CD4-positive, alpha-beta T cell (primary cell): ENCODE data around the gene C19orf73. TPM values are rescaled to one million over a fixed set of nuclear protein-coding genes. Genes with fewer than 3 reads are reported as not detected.

ENCODE experiments used
- ATAC-seq: fragments of 200-7000 bp; cut with Tn5 transposase; one replicate; pipeline ENCODE4 v1.10.0; 2022; ENCODE audit warnings: mild to moderate bottlenecking; ENCODE audit not compliant: poor library complexity
- CTCF ChIA-PET: fragments of 350-600 bp; sonication (Branson Sonifier 250); formaldehyde crosslinking; loops from one replicate; lab custom pipeline; 2021; ENCODE audit warnings: antibody characterized with exemption, inconsistent platforms; lab: Charles Lee
- POLR2A ChIA-PET: fragments of 350-600 bp; sonication (Branson Sonifier 250); formaldehyde crosslinking; loops from one replicate; lab custom pipeline; 2021; ENCODE audit warnings: antibody characterized with exemption, inconsistent platforms; lab: Charles Lee
- DNase-seq, 14 experiments: peaks; one replicate each; pipeline ENCODE4 v3.0.0-alpha.2; 2013 to 2020; ENCODE audit warnings: mixed read lengths in 2 of 14
- H3K27ac ChIP-seq, 2 donors: one replicate each; pipeline versions ENCODE4 v1.5.1 to v1.7.0; 2013; ENCODE audit warnings: low read length in 2 of 2, low read depth in 1 of 2, mild to moderate bottlenecking in 1 of 2
- H3K27me3 ChIP-seq, 2 experiments: 1 replicate in 1 of 2; 2 replicates in 1 of 2; pipeline versions ENCODE4 v1.6.1 to v1.7.0; 2013; ENCODE audit warnings: low read length in 2 of 2, control low read depth in 1 of 2, mild to moderate bottlenecking in 1 of 2, moderate library complexity in 1 of 2; ENCODE audit not compliant: insufficient read depth in 2 of 2, control insufficient read depth in 1 of 2
- H3K36me3 ChIP-seq: one replicate; pipeline ENCODE4 v1.6.1; 2013; ENCODE audit warnings: low read length, control low read depth; ENCODE audit not compliant: insufficient read depth
- H3K4me1 ChIP-seq: one replicate; pipeline ENCODE4 v1.6.1; 2013; ENCODE audit warnings: low read length, control low read depth; ENCODE audit not compliant: insufficient read depth
- H3K4me3 ChIP-seq: one replicate; pipeline ENCODE4 v1.5.1; 2013; ENCODE audit warnings: mild to moderate bottlenecking, low read length, moderate library complexity
- H3K9me3 ChIP-seq, 2 experiments: 1 replicate in 1 of 2; 2 replicates in 1 of 2; pipeline versions ENCODE4 v1.6.1 to v1.7.0; 2013; ENCODE audit warnings: low read length in 2 of 2, mild to moderate bottlenecking in 2 of 2, control low read depth in 1 of 2, moderate library complexity in 1 of 2; ENCODE audit not compliant: control insufficient read depth in 1 of 2, insufficient read depth in 1 of 2
- H3K27ac Mint-ChIP-seq: one replicate; pipeline ENCODE4 v1.8.0; 2020; ENCODE audit warnings: mixed read lengths
- H3K27me3 Mint-ChIP-seq: one replicate; pipeline ENCODE4 v1.8.0; 2021; ENCODE audit warnings: mixed read lengths
- H3K36me3 Mint-ChIP-seq: one replicate; pipeline ENCODE4 v1.8.0; 2021; ENCODE audit warnings: low read depth, mixed read lengths
- H3K4me1 Mint-ChIP-seq: one replicate; pipeline ENCODE4 v1.8.0; 2021; ENCODE audit warnings: low read depth, mixed read lengths
- H3K4me3 Mint-ChIP-seq: one replicate; pipeline ENCODE4 v1.8.0; 2020; ENCODE audit warnings: mild to moderate bottlenecking, mixed read lengths
- H3K9me3 Mint-ChIP-seq: one replicate; pipeline ENCODE4 v1.8.0; 2020; ENCODE audit warnings: mixed read lengths
- intact Hi-C, 2 experiments: fragments of 100-400 bp; cut with DNase I in 1 of 2; cut with micrococcal nuclease in 1 of 2; formaldehyde crosslinking; loops; one replicate each; pipeline versions ENCODE4 v1.15.1 to v1.9.0; 2023 to 2025; cut with DNase I, micrococcal nuclease
- total RNA-seq, 174 experiments: library from RNA in 2 of 174; stranded (reverse) in 2 of 174; gene quantifications; one replicate each; pipeline ENCODE4 v1.2.3 and lab custom pipeline; 2021 to 2026
- TF ChIP-seq, protein P1 (sequence below): fragments of 200-600 bp; IDR thresholded peaks from one replicate; pipeline ENCODE4 v1.8.0; 2022; ENCODE audit warnings: antibody characterized with exemption, mild to moderate bottlenecking

C19orf73 gene
- total RNA-seq, 2 experiments from 2014 or later = 1.5 to 2.3 TPM

GRCh38 chr19:49085868-49086232 lies 33.1 kb downstream of the C19orf73 start:
- DNase-seq (no peak), ATAC-seq (no peak)
- ChIA-PET CTCF (interaction anchor here (1.5 to 4.5 kb wide), 2 partner anchors 12 to 29 kb away, joined by 6 to 24 read pairs; partner anchors contain the start of gene LIN7B), POLR2A (no interaction called here)
- Histone ChIP-seq H3K4me3 (peak overlapping the region; percentile 94), H3K4me1 (peaks cover 47% of the 10 kb centered on the region), H3K9me3 (no peaks in the 10 kb centered on the region), H3K36me3 (peaks cover 25% of the 10 kb centered on the region), H3K27me3 (no peaks in the 10 kb centered on the region), H3K27ac (peak overlapping the region; percentile 68 to 75)
- Mint-ChIP-seq H3K36me3 (peaks cover 49% of the 10 kb centered on the region), H3K27me3 (peaks cover 3% of the 10 kb centered on the region), H3K4me1 (peaks cover 37% of the 10 kb centered on the region), H3K4me3 (peak overlapping the region; percentile 86), H3K9me3 (no peaks in the 10 kb centered on the region), H3K27ac (peak overlapping the region; percentile 87)
- intact Hi-C loops = loop anchor here in 1 of 2 experiments (10.0 kb wide), 2 partner anchors 399 to 1719 kb away; partner anchors contain the start of gene RPL13A
- TF ChIP-seq, protein P1, sequence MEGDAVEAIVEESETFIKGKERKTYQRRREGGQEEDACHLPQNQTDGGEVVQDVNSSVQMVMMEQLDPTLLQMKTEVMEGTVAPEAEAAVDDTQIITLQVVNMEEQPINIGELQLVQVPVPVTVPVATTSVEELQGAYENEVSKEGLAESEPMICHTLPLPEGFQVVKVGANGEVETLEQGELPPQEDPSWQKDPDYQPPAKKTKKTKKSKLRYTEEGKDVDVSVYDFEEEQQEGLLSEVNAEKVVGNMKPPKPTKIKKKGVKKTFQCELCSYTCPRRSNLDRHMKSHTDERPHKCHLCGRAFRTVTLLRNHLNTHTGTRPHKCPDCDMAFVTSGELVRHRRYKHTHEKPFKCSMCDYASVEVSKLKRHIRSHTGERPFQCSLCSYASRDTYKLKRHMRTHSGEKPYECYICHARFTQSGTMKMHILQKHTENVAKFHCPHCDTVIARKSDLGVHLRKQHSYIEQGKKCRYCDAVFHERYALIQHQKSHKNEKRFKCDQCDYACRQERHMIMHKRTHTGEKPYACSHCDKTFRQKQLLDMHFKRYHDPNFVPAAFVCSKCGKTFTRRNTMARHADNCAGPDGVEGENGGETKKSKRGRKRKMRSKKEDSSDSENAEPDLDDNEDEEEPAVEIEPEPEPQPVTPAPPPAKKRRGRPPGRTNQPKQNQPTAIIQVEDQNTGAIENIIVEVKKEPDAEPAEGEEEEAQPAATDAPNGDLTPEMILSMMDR = no peak

DNA sequence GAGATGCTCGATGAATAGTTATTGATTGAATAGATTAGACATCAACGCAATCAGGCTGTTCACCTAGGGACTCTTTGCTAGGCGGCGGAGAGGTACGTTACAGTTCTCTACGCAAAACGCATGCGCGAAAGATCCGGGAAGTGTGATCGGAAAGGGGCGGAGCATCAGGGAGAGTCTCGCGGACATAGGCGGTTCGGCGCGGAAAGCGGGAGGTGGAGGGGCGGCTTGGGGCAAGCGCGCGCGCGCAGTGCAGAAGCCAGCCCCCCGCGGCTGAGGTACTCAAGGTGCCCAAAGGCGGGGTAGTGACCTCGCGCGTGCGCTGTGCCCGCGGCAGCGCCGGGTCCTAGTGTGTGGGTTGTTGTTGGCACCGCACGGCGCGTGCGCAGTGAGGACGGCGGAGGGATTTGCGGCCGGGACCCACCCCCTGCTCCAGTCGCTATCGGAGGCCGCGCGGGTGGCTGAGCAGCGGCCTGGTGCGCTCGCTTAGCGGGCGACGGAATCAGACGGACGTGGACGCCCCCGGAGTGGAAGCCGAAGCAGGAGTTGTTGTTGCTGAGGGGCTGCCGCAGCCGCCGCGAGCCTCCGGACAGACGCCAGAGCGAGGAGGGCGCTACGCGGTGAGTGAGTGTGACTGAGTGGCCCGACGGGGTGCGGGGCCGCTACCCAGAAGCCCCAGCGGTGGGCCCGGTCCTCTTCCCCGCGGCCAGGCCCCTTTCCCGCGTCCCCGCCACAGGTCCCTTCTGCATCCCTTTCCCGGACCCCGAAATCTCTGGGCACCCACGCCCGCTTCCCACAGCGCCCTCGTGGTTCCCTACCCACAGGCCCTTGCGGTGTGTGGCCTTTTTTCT lies 33.7 kb downstream of the C19orf73 start, which contains the start of gene SNRNP70:
Gene SNRNP70, plus strand, starts transcription at position 432 of the 848 bp plus-strand sequence. CDS start 964 bp downstream, outside the sequence.
- H3K9me3 Mint-ChIP-seq = no peaks in the 10 kb centered on the region
- TF ChIP-seq, protein P1 = no peak
- H3K27ac Mint-ChIP-seq = peak within 1 kb of the TSS; percentile 87
- H3K36me3 Mint-ChIP-seq = peaks cover 43% of the 10 kb centered on the region
- Histone ChIP-seq H3K27ac (peak within 1 kb of the TSS; percentile 68 to 75), H3K4me1 (peaks cover 45% of the 10 kb centered on the region), H3K9me3 (no peaks in the 10 kb centered on the region), H3K27me3 (no peaks in the 10 kb centered on the region), H3K36me3 (peaks cover 19% of the 10 kb centered on the region), H3K4me3 (peak within 1 kb of the TSS; percentile 94)
- peaks cover 36% of the 10 kb centered on the region for H3K4me1 Mint-ChIP-seq
- CTCF ChIA-PET = interaction anchor here (4.5 kb wide), 1 partner anchor 13 kb away, joined by 24 read pairs; no protein-coding TSS in a partner anchor
- peaks cover 5% of the 10 kb centered on the region for H3K27me3 Mint-ChIP-seq
- H3K4me3 Mint-ChIP-seq = peak within 1 kb of the TSS; percentile 86
- intact Hi-C loops = loop anchor here in 1 of 2 experiments (10.0 kb wide), 2 partner anchors 400 to 1720 kb away; partner anchors contain the start of gene RPL13A
- POLR2A ChIA-PET = no interaction called here
- DNase-seq (peak; percentile 96 to 100 (median 99)), ATAC-seq (peak; percentile 92)

DNA sequence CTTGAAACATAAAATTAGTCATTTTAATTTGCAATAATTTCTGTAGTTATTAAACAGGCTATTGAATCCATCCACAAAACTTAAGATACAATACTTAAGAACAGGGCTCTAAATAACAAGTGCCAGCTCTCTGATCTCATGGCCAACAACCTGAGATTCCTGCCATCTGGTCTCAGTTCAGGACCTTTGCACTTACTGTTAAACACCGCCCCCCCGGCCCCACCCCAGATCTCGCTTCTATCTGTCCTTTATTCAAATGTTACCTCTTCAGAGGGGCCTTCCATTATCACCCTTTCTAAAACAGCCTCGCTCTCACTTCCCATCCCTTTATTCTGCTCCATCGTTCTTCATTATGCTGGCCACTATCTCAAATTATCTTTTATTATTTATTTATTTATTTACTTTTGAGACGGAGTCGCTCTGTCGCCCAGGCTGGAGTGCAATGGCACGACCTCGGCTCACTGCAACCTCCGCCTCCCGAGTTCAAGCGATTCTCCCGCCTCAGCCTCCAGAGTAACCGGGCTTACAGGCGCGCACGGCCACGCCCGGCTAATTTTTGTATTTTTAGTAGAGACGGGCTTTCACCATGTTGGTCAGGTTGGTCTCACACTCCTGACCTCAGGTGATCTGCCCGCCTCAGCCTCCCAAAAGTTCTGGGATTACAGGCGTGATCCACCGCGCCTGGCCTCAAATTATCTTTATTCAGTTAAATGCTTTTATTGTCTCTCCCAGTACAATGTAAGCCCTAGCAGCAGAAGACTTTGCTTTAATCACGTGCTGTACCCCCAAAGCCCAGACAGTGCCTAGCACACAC lies 34.5 kb downstream of the C19orf73 start:
- H3K27ac ChIP-seq = peak overlapping the region; percentile 65 to 75
- H3K36me3 Mint-ChIP-seq = peaks cover 39% of the 10 kb centered on the region
- peak overlapping the region; percentile 94 for H3K4me3 ChIP-seq
- ATAC-seq (no peak), DNase-seq (no peak)
- TF ChIP-seq, protein P1 = no peak
- H3K27ac Mint-ChIP-seq = peak overlapping the region; percentile 87
- no peaks in the 10 kb centered on the region for H3K9me3 Mint-ChIP-seq
- POLR2A ChIA-PET = interaction anchor here (0.7 kb wide), 1 partner anchor 972 kb away, joined by 3 read pairs; no protein-coding TSS in a partner anchor
- H3K4me3 Mint-ChIP-seq = peak overlapping the region; percentile 86
- no peaks in the 10 kb centered on the region for H3K27me3 ChIP-seq
- peaks cover 12% of the 10 kb centered on the region for H3K27me3 Mint-ChIP-seq
- CTCF ChIA-PET = no interaction called here
- H3K36me3 ChIP-seq = peaks cover 13% of the 10 kb centered on the region
- intact Hi-C loops = loop anchor here in 1 of 2 experiments (5.0 to 10.0 kb wide), 3 partner anchors 87 to 1720 kb away; partner anchors contain the start of gene RPL13A
- peaks cover 40% of the 10 kb centered on the region for H3K4me1 ChIP-seq
- H3K4me1 Mint-ChIP-seq = peaks cover 33% of the 10 kb centered on the region
- no peaks in the 10 kb centered on the region for H3K9me3 ChIP-seq
